ENCODE measurements around the gene THAP11.

THAP11 gene

GRCh38 chr16:67848118-67848517, 6.0 kb downstream of the THAP11 start:
- TF ChIP-seq TCF12 (IDR thresholded peaks at IDR 0.05; ENCODE audit: low read depth) (no peak), YY1 (IDR thresholded peaks at IDR 0.05; ENCODE audit: low read depth) (no peak), CREB1 (IDR thresholded peaks at IDR 0.05; ENCODE audit: low read depth) (no peak), ZBTB7A (IDR thresholded peaks at IDR 0.05; ENCODE audit: low read depth) (no peak), MAX (IDR thresholded peaks at IDR 0.05) (no peak), NFIC (IDR thresholded peaks at IDR 0.05) (no peak), EGR1 (IDR thresholded peaks at IDR 0.05) (no peak)

DNA sequence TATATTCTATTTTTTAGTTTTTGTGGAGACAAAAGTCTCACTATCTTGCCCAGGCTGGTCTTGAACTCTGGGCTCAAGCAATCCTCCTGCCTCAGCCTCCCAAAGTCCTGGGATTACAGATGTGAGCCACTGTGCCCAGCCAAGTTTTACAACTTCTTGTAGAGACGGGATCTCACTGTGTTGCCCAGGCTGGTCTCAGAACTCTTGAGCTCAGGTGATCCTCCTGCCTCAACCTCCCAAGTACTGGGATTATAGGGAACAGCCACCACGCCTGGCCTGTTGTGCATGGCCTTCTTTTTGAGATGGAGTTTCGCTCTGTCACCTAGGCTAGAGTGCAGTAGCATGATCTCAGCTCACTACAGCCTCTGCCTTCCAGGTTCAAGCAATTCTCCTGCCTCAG, 11.6 kb downstream of the THAP11 start:
- TF ChIP-seq TAF1 (IDR thresholded peaks at IDR 0.05; ENCODE audit: low read depth) (no peak), REST (IDR thresholded peaks at IDR 0.05; ENCODE audit: low read depth) (no peak), YY1 (IDR thresholded peaks at IDR 0.05; ENCODE audit: low read depth) (no peak), CREB1 (IDR thresholded peaks at IDR 0.05; ENCODE audit: low read depth) (no peak), TCF12 (IDR thresholded peaks at IDR 0.05; ENCODE audit: low read depth) (no peak), FOXM1 (IDR thresholded peaks at IDR 0.05; ENCODE audit: borderline replicate concordance, low read depth) (no peak)
- TF ChIP-seq, protein P1, sequence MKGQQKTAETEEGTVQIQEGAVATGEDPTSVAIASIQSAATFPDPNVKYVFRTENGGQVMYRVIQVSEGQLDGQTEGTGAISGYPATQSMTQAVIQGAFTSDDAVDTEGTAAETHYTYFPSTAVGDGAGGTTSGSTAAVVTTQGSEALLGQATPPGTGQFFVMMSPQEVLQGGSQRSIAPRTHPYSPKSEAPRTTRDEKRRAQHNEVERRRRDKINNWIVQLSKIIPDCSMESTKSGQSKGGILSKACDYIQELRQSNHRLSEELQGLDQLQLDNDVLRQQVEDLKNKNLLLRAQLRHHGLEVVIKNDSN (IDR thresholded peaks at IDR 0.05): no peak

DNA sequence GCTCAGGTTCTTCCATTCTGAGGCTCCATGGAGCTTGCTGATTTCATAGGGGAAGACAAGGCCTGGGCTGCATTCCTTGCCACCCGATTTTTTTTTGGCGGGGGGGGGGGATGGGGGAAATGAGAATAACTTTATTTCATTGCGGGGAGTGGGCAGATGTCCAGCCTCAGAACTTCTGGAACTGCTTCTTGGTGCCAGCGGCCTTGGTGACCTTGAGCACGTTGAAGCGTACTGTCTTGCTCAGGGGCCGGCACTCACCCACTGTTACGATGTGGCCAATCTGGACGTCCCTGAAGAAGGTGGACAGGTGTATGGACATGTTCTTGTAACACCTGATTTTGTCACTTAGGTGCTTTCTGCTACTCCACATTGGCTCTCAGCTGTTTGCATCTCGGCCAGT, 13.7 kb downstream of the THAP11 start:
- TF ChIP-seq TAF1 (IDR thresholded peaks at IDR 0.05; ENCODE audit: low read depth): no peak
- TF ChIP-seq, protein P1 (IDR thresholded peaks at IDR 0.05): no peak
- TF ChIP-seq CREB1 (IDR thresholded peaks at IDR 0.05; ENCODE audit: low read depth): no peak
- TF ChIP-seq RAD21 (IDR thresholded peaks at IDR 0.05; ENCODE audit: low read depth): no peak
- TF ChIP-seq CEBPB (IDR thresholded peaks at IDR 0.05): no peak
- TF ChIP-seq REST (IDR thresholded peaks at IDR 0.05; ENCODE audit: low read depth): no peak
- TF ChIP-seq MAX (IDR thresholded peaks at IDR 0.05): no peak

DNA sequence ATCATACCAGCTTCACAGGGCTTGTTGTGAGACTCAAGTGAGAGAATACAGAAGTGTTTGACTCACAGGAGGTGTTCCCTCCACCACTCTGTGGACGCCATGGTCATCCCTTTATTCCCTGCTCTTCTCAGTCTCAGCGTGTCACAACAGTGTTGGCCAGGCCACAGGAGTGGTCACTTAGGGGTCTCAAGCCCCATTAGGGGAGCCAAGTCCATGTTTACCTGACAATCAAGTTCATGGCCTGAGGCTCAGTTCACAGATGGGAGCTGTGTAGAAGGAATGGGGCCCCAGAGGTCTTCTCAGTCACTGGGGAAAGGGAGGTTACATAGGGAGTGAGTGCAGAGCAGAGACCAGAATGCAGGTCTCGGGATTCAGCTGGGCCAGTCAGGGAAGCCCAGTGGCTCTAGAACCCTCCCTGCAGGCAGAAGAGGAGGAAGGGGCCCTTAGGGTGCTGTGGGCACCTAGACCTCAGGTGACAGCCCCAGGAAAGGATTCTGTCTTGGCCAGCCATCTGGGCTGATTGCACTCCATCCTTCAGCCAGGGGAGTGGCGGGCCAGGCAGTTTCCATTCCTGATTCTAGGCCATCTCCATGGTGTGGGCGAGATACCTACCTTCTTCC, 14.9 kb downstream of the THAP11 start:
- TF ChIP-seq RAD21 (IDR thresholded peaks at IDR 0.05; ENCODE audit: low read depth): no peak
- no peak for TF ChIP-seq EGR1 (IDR thresholded peaks at IDR 0.05)
- TF ChIP-seq YY1 (IDR thresholded peaks at IDR 0.05; ENCODE audit: low read depth): no peak
- TF ChIP-seq, protein P1 (IDR thresholded peaks at IDR 0.05): no peak
- TF ChIP-seq TEAD4 (IDR thresholded peaks at IDR 0.05): no peak
- TF ChIP-seq NFIC (IDR thresholded peaks at IDR 0.05): no peak
- TF ChIP-seq CEBPB (IDR thresholded peaks at IDR 0.05): no peak
- no peak for TF ChIP-seq TCF12 (IDR thresholded peaks at IDR 0.05; ENCODE audit: low read depth)
- no peak for TF ChIP-seq EP300 (IDR thresholded peaks at IDR 0.05; ENCODE audit: borderline replicate concordance)
- no peak for TF ChIP-seq TAF1 (IDR thresholded peaks at IDR 0.05; ENCODE audit: low read depth)
- TF ChIP-seq REST (IDR thresholded peaks at IDR 0.05; ENCODE audit: low read depth): no peak
- TF ChIP-seq MAX (IDR thresholded peaks at IDR 0.05): no peak
- no peak for TF ChIP-seq FOXM1 (IDR thresholded peaks at IDR 0.05; ENCODE audit: borderline replicate concordance, low read depth)
